GM18868 (cell line): ENCODE data around the gene SFMBT1.
"Not testable (repeated sequence)": the region's sequence is repeated elsewhere in the genome, so short reads cannot be mapped to it uniquely, and the experiment has no call there.

Experiments
- ATAC-seq: cut with Tn5 transposase; IDR thresholded peaks from one replicate; pipeline ENCODE4 v1.9.1; 2021; ENCODE audit warnings: mild to moderate bottlenecking, moderate library complexity; ENCODE audit not compliant: unreplicated experiment

The SFMBT1 gene

DNA sequence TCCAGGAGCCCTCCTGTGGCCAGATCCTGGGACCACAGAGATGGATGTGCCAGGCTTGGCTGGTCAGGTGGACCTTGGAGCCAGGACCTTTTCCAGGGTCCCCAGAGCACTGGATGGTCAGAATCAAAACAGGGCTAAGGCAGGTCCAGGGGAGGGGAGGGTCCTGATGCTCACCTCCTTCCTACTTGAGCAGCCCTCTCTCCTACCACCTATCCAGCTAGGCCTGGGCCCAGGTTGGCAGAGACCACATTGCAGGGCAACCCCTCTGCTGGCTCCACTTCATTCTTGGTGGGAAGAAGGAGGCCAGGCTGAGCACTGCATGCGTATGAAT, 28.5 kb upstream of the SFMBT1 start:
- ATAC-seq = no peak

DNA sequence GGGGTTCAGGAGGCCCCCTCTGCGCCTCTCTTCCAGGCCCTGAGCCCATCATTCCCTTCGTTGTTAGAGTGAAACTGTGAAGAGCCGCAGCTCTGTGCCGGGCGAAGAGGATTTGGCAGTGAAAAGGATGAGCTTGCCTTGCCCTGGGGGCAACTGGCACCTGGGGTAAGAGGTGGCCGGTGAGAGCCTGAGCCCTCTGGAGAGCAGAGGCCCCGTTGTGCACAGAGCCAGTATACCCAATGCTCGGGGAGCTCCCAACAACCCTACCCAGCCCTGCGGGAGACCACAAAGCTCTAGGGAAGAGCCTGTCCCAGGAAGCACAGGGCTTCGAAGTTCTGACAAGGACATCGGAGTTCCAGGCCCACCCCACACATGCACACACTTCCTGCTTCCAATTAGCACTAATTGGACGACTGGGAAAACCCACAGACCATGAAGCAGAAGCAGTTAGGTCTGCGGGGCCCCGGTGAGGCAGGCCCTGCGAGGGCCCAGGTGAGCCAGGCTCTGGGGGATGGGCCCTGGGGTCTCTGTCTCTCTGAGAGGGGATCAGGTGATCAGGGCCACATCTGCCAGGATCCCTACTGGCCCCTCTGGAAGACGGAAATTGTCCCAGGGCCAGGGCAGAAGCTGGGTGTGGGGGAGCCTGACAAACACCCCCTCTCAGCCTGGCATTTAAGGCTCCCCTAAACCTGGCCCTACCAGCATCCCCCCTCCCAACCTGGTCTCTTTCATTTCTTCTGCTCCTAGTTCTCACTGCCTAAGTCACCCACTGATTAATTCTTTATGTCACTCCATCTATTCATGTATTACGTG, 27.9 kb upstream of the SFMBT1 start:
- ATAC-seq = no peak

DNA sequence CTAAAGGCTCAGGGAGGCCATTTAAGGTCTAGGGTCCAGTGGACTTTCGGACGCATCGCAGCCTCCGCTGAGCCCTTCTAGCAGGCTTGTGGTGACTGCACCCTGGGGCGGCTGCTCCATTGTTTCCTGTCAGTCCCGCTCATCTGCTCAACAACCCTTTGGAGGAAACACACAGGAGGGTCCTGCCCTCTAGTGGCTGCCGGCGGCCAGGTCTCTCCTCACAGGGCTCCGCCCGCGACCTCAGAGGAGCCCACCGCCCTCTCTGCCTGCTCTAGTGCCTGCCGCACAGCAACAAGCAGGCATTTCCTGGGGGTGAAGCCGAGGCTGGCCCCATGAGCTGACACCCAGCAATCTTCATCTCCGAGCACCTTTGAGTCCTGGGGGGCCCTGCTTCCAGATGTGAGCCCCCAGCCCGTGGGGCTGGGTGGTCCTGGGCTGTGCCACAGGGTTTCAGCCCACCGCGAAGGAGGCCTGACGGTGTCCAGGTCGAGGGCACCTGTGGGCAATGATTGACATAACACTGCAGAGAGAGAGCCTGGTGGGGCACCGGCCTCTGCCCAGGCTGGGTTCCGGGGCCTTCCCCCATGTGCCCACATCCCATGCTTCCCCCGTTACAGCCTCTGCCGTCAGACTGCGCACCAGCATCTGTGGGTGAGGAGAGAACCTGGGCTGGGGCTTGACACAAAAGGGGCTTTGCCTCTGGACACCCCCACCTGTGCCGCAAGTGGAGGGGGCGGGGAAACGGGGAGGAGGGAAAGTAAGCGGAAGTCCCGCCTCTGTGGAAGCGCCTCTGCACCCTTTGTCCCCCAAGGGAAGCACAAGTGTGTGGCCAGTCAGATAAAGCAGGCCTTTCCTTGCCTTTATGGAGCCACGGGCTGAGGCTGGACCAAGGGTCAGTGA, 27.0 kb upstream of the SFMBT1 start:
- peak; percentile 82 for ATAC-seq

DNA sequence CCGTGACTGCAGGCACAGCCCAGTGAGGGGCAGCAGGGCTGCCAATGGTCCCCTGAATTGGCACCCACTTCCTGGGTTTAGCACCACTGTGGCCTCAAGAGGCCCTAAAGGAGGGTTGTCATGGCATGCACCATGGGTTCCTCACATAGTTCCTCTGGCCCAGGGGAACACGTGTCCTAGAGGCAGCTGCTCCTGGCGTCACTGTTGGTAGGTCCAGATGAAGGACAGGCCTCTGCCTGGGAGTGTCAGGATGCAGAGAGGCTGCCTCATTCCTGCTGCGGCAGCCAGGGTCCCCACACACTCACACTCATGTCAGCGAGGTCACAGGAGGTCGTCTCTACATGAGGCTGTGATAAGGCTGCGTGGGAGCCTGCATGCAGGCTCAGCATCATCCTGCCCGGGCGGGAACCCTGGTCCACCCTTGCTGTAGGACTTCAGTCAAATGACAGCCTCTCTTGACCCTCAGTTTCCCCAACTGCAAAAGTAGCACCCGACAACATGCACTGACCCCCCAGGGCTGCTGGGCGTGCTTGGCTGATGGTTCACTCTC, 26.1 kb upstream of the SFMBT1 start:
- no peak for ATAC-seq

DNA sequence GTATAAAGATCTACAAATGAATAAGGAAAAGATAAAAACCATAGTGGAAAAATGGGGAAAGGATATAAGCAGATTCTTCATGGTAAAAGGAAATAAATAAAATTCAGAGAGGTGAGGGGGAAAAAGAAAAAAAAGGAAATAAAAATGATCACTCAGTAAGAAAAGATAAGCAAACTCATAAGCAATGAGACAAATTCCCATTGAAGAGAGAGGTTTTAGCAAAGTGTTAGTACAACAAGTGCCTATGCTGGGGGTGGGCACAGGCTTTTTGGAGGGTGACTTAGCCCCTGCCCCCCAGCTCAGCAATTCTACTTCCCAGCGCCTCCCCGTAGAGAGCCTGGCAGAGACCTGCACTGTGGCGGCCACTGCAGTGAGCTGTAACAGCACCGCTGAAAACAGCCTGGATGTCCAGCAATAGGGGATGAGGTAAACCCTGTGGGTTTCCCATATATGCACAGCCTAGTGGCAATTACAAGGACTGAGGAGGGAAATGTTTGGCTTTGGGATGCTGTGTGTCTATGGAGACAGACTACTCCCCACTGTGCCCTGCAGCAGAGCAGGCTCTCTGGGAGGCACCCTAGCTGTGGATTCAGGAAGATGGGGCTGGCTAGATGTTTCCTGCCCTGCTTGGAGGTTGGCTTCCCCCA, 23.7 kb upstream of the SFMBT1 start:
- ATAC-seq = no peak

DNA sequence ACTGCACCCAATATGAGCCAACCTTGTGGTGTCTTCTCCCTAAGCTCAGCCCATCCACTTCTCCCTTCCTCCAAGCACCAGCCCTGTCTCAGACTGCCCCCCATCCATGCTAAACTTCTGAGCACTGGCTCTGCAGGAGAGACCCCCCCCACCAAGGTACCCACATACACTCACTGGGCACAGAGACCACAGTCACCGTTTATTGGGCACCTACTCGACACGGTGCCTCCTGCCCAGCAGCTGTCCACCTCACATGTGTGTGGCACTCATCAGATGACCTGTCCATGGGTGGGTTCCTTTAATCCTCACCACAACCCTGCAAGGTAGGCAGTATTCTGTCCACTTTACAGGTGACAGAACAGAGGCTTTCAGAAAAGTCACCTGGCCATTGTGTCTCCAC, 22.3 kb upstream of the SFMBT1 start:
- ATAC-seq = no peak

DNA sequence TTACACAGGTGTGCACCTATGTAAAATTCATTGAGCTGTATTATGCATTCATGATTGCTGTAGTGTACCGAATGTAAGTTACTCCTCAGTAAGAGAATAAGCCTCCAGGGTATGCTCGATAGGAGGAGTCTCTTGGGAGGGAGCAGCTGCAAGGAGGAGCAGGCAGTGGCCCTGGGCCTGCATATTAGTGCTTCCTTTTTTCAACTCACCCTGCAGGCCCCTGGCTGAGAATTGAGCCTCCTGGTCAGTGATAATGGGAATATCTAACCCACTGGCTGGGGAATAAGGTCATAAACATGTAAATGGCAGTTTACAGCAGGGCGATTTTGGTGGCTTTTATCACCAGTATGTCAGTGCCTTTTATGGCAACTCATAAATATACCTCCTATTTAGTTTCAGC, 21.7 kb upstream of the SFMBT1 start:
- ATAC-seq = no peak

DNA sequence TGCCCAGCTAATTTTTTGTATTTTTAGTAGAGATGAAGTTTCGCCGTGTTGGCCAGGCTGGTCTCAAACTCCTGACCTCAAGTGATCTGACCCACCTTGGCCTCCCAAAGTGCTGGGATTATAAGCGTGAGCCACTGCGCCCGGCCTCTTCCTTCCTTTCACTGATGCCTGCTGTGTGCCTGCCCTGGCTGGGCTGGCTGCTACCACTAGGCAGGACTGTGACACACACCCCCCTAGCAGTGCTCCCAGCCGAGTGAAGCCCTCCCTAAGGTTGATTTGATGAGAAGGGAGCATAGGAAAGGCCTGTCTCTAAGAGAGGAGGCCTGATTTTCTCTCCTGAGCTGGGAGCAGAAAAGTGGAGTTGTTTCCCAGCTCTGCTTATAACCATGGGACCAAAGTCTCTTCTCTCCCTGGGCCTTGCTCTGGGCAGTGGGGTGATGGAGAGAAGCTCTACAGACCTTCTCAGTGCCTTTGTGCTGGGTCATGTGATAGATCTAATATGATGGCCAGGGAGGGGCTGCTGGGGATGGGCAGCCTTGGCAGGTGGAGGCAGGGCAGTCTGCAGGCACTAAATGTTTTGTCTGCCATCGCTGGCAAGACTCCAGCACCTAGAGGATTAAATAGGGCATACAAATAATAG, 20.1 kb upstream of the SFMBT1 start:
- ATAC-seq = no peak

DNA sequence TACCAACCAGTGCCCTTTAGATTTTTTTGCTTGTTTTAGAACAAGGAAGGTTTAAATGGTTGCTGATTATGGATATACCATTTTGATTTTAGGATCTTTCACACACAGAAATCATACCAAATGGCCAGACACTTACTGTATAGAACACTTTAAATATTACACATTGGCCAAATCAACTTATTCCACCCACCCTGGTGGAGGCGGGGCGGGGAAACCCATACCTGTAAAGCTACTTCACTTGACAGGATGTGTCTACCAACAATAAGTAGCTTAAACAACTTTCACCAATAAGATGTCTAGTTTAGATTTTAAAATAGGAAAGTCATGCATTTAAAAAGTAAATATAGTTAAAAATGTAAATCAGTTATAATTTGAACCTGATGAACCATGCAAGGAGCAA, 17.0 kb upstream of the SFMBT1 start:
- ATAC-seq = no peak

DNA sequence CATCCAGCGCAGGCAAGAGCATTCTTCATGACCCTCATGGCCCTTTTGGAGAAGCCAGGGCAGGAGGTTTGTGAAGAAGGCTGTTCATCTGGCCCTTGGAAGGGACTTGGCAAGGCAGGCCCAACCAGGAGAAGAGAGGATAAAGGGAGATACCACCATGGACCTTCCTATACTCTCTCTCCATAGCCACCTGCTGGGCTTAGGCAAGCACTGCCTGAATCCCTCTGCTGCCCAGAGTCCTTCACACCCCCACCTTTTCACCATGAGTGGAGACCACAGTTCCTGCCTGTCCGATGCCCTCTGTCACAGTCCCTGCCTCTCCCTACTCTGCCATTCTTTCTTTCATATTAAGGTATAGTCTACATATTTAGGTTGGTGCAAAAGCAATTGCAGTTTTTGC, 10.6 kb upstream of the SFMBT1 start:
- no peak for ATAC-seq

DNA sequence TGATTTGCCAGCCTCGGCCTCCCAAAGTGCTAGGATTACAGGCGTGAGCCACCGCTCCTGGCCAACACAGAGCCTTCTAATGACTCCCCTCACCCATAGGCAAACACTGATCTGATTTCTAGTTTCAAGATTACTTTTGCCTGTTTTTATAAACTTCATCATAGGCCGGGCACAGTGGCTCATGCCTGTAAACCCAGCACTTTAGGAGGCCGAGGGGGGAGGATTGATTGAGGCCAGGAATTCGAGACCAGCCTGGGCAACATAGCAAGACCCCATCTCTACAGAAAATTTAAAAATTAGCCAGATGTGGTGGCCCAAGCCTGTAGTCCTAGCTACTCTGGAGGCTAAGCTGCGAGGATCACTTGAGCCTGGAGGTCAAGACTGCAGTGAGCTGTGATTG, 8.4 kb upstream of the SFMBT1 start:
- ATAC-seq = not testable (repeated sequence)

DNA sequence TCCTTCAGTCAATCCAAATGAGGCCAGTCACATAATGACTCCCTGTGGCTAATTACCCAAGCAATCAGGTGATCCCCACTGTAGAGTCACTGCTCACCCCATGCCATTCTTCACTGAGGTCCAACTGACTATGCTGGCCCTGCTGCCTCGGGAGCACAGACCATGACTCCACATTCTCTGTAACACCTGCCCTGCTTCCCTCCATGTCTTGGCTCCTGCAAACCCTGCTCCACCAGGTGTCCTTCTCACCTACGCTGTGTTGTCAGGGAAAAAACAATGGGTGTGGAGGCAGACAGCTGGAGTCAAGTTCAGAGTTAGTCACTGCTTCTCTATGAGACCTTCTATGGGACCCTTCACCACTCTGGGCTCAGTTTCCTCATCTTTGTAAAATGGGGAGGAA, 6.1 kb upstream of the SFMBT1 start:
- no peak for ATAC-seq

DNA sequence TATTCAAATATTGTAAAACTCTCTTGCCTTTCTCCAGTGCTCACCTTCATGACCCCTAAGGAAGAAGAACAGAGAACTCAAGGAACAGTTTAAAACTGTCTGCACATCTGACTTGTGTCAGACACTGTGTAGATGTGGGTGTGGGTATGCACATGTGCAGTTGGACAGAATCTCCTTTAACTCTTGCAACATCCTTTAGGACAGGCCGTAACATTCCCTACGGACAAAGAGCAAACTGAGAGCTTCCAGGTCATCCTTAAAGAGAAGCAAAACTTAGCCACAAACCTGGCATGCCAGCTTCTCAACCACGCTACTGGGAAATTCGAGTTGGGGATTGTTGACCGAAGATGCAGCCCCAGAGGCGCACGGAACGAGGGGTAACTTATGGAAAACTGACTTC, 4.1 kb upstream of the SFMBT1 start:
- ATAC-seq = no peak

DNA sequence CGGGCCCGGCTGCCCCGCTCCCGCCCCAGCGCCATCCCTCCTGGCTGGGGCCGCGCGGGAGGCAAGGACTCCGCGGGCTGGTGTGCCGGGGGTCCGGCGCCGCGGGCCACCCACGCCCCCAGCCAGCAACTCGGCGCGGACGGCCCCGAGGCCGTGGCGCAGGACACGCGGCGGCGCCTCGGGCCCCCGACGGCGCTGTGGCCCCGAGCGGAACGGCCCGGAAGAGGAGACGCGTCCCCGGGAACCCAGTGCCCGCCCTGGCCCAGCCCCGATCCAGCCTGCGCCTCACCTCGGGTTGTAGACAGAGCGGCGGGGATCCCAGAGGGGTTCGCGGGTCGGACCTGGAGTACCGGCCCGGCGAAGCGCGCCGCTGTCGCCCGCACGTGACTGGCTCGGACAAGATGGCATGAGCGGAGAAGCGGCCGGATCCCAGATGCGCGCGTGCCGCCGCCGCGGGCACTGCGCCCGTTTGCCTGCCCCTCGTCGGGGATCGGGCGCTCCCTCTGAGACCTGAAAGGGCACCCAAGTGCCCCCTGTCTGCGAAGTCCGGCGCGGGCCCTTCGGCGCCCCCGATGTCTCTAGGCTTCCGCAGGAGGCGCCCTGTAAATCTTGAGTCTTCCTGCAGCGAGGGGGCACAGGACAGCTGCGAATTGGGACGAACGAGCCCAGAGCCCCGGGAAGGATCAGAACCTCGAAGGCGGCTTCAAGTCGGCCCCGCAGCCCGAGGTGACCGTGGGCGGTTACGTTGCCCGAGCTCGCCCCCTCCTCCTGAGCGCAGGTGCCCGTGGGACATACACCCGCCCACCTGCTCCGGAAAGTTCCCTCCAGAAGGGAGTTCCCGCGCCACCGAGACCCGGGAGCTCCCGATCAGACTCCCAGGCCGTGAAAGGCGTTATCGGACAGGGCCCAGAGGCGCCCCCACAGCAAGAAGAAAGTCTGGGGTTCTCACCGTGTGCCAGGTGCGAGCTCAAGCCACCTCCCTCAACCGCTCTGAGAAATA, 598 bp upstream of the SFMBT1 start:
- peak; percentile 26 for ATAC-seq

DNA sequence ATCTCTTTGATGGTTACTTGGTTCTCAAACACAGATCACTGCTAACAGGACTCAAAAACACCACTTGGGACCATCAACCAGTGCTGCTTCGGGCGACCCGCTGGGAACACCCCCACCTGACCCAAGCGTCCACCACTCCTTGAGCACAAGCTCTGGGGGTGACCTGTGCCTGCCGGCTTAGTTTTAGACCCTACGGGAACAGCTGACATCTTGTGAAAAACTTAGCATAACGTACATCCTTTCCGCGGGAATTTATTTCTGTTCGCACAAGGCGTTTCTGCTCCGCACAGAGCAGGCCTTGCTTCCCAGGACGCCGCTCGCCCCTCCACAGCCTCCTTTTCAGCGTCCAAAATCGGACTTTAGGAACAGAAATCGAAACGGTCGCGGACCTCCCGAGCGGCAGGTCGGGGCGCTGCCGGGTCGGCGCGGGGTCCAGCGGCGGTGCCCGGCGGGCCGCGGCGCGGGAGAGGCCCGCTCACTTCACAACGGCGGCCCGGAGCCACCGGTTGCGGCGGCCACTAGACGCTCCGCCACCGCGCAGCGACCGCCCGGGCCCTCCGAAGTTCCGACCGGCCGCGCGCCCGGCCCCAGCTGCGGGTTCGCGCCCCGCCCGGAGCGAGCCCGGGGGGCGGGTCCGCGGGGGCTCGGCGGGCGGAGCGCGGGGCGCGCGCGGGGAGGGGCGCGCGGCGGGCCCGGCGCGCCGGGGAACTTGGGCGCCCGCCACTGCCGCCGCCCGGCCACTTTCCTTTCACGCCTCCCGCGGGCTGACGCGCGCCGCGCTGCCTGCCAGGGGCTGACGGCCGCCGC, 959 bp downstream of the SFMBT1 start:
- peak; percentile 58 for ATAC-seq

DNA sequence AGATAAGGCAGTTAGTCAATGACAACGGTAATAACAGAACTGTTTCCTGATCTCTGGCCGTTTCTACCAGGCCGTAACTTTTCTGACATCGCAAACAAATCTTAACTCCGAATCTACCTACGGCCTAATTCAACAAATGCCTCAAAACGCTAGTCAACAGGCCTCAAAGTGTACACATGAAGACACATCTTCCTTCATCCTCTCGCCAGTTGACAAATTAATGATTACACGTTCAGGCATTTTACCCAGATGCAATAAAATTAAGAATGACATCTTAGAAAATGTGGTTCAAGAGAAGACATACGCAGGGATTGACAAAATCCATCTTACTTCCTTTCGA, 1.5 kb downstream of the SFMBT1 start:
- ATAC-seq = no peak

DNA sequence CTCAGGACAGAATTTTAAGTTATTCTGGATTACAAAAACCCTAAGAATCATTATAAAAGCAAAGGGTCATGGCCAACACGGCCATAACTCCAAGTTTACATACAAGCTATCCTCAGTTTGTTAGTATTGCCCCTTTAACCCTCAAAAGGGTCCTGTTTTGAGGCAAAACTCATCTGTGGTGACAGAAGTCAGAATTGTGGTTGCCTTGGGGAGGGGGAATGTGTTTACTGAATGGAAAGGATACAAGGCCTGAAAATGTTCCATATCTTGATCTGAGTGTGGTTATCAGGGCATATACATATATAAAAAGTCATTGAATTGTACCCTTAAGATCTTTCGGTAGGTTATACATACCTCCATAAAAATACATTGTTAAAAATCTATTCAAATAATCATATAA, 2.1 kb downstream of the SFMBT1 start:
- ATAC-seq = no peak

DNA sequence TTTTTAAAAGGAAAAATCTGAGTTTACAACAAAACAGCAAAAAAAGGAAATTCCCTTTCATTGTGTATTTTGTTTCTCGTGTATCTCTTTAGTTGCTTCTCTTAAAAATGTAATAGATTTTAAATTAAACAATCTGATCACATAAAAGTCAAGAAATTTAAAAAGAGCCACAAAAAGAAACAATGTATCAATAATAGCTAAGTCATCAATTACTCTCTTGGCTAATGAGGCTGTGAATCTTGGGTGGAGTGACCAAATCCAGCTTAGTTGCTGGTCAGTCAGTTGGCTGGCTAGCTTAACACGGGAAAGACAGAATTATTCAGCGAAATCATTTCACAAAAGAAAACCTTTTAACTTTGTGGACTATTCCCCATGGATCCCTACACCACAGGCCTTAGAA, 3.2 kb downstream of the SFMBT1 start:
- ATAC-seq = no peak

DNA sequence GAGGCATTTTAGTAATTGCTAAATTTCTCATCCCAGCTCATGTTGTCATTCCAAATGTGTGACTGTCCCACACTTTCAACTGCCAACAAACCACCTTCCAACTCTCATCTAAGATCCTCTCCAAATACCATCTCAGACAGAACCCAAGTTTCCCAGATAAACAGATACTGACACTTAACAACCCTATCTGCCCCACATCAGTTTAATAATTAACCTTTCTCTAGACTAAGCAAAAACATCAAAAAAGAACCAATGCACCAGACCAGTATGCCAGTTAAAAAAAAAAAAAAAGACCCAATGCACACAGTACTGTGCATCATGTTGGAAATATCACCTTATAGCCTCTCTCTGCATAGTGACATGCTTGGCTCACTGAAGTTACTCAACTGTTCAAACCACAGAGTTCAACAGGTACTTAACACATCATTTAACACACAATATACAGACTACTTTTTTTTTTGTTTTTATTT, 5.5 kb downstream of the SFMBT1 start:
- ATAC-seq = no peak
